K562 (cell line): ENCODE results near the gene ZNF805. TPM values are rescaled to one million over a fixed set of nuclear protein-coding genes. Genes with fewer than 3 reads are reported as not detected.

Experiments used
- DEAF1 ChIP-seq: fragments of 450-650 bp; formaldehyde crosslinking; IDR thresholded peaks from 2 replicates; pipeline ENCODE4 v1.4.0; 2020; ENCODE audit warnings: mild to moderate bottlenecking, moderate library complexity
- ETV5 ChIP-seq: sonication (generic); formaldehyde crosslinking; IDR thresholded peaks from 2 replicates; pipeline ENCODE4 v1.4.0; 2020; ENCODE audit warnings: low read depth, mild to moderate bottlenecking, missing genetic modification reagents
- FOXM1 ChIP-seq, 2 experiments: fragments of 450-650 bp in 1 of 2; sonication (generic) in 1 of 2; formaldehyde crosslinking in 1 of 2; IDR thresholded peaks; 2 replicates each; pipeline versions ENCODE4 v1.6.1 to v1.9.0; 2017 to 2022; ENCODE audit warnings: low read depth in 2 of 2, mild to moderate bottlenecking in 2 of 2, missing genetic modification reagents in 1 of 2, moderate library complexity in 1 of 2
- GATAD2B ChIP-seq: fragments of 450-650 bp; IDR thresholded peaks from 2 replicates; pipeline ENCODE4 v1.6.1; 2017; ENCODE audit warnings: mild to moderate bottlenecking, borderline replicate concordance
- GMEB1 ChIP-seq: fragments of 250-450 bp; sonication (Bioruptor Pico); IDR thresholded peaks from 2 replicates; pipeline ENCODE4 v1.4.0; 2020; ENCODE audit warnings: mild to moderate bottlenecking
- SAFB2 ChIP-seq: fragments of 200-400 bp; formaldehyde crosslinking; IDR thresholded peaks from 2 replicates; pipeline ENCODE4 v1.6.1; 2018; ENCODE audit warnings: borderline replicate concordance, low read length, low read depth, moderate library complexity; ENCODE audit not compliant: severe bottlenecking
- TRIM25 ChIP-seq: fragments of 450-650 bp; IDR thresholded peaks from 2 replicates; pipeline ENCODE4 v1.7.0; 2016; ENCODE audit warnings: borderline replicate concordance
- TSHZ1 ChIP-seq: fragments of 250-450 bp; sonication (Bioruptor Pico); IDR thresholded peaks from 2 replicates; pipeline ENCODE4 v1.4.0; 2020; ENCODE audit warnings: mild to moderate bottlenecking, moderate library complexity
- ZC3H4 ChIP-seq: sonication (generic); formaldehyde crosslinking; IDR thresholded peaks from 2 replicates; pipeline ENCODE4 v1.9.0; 2021; ENCODE audit warnings: missing genetic modification reagents, borderline replicate concordance
- ZNF165 ChIP-seq: fragments of 250-450 bp; sonication (Bioruptor Pico); IDR thresholded peaks from 2 replicates; pipeline ENCODE4 v1.4.0; 2020; ENCODE audit warnings: borderline replicate concordance
- ZNF277 ChIP-seq: fragments of 250-450 bp; sonication (Bioruptor Pico); IDR thresholded peaks from 2 replicates; pipeline ENCODE4 v1.8.0; 2022; ENCODE audit warnings: inconsistent platforms, mild to moderate bottlenecking, moderate library complexity, borderline replicate concordance
- ZNF655 ChIP-seq: fragments of 250-450 bp; sonication (Bioruptor Pico); IDR thresholded peaks from 2 replicates; pipeline ENCODE4 v1.5.0; 2021
- polyA plus RNA-seq, 8 experiments: library from polyadenylated mRNA; depleted of rRNA in 4 of 8; stranded (reverse) in 5 of 8; unstranded in 3 of 8; fragments of >200 nt; fragmentation: Nextera tagmentation in 2 of 8; fragmentation: Illumina TruSeq in 1 of 8; extraction: Ambion mirVana in 2 of 8; extraction: Trizol in 1 of 8; gene quantifications; 2 replicates each; pipeline versions ENCODE4 v1.2.1 to v1.2.3, GENCODE V29; 2011 to 2014; ENCODE audit warnings: inconsistent platforms in 1 of 8, missing spikeins in 1 of 8
- total RNA-seq, 7 experiments: library from RNA; depleted of rRNA in 6 of 7; stranded (reverse); fragments of >200 nt in 6 of 7; fragmentation: Illumina TruSeq in 2 of 7; extraction: Trizol in 2 of 7; gene quantifications; 2 replicates each; pipeline versions ENCODE4 v1.2.1 to v1.2.3, GENCODE V29; 2011 to 2021; ENCODE audit warnings: low replicate concordance in 1 of 7

The ZNF805 gene
- total and polyA plus RNA-seq, 9 of the 15 experiments (the other 6 are each of a cell fraction or from before 2014, with no cell fraction given): 0.32 to 6.7 (median 3.9) TPM

- no peak for TF ChIP-seq ZNF277
- TF ChIP-seq ZNF165 (CRISPR knock-in tag): no peak
- no peak for TF ChIP-seq TSHZ1 (CRISPR knock-in tag)
- TF ChIP-seq GATAD2B: peak; percentile 49
- TF ChIP-seq SAFB2: no peak
- no peak for TF ChIP-seq TRIM25
- TF ChIP-seq ZNF655 (CRISPR knock-in tag): no peak
- peak; percentile 89; the same call in 1 of the 2 replicates for TF ChIP-seq ETV5 (CRISPR knock-in tag)
- no peak for TF ChIP-seq GMEB1 (CRISPR knock-in tag)
- TF ChIP-seq DEAF1 (CRISPR knock-in tag): no peak
- no peak for TF ChIP-seq ZC3H4
- TF ChIP-seq FOXM1 (IDR thresholded peaks at IDR 0.05; ENCODE audit: low read depth): no peak
- no peak for TF ChIP-seq FOXM1 (CRISPR knock-in tag; IDR thresholded peaks at IDR 0.05; ENCODE audit: low read depth)
Observed at GRCh38 chr19:57279418-57280164, 39.2 kb downstream of the ZNF805 start (continued).
